Measurements from ENCODE around the gene BLCAP.

The BLCAP gene

DNA sequence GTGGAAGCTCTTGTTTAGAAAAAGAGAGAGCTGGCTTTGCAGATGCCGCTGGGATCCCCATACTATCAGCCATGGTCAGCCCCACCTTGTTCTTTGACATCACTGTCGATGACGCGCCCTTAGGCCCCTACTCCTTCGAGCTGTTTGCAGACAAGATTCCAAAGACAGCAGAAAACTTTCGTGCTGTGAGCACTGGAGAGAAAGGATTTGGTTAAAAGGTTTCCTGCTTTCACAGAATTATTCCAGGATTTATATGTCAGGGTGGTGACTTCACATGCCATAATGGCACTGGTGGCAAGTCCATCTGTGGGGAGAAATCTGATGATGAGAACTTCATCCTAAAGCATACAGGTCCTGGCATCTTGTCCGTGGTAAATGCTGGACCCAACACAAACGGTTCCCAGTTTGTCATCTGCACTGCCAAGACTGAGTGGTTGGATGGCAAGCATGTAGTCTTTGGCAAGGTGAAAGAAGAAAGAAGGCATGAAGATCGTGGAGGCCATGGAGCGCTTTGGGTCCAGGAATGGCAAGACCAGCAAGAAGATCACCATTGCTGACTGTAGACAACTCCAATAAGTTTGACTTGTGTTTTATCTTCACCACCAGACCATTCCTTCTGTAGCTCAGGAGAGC, 2.4 kb upstream of the BLCAP start:
- DNase-seq (ENCODE audit: low read depth, low spot score) = no peak

DNA sequence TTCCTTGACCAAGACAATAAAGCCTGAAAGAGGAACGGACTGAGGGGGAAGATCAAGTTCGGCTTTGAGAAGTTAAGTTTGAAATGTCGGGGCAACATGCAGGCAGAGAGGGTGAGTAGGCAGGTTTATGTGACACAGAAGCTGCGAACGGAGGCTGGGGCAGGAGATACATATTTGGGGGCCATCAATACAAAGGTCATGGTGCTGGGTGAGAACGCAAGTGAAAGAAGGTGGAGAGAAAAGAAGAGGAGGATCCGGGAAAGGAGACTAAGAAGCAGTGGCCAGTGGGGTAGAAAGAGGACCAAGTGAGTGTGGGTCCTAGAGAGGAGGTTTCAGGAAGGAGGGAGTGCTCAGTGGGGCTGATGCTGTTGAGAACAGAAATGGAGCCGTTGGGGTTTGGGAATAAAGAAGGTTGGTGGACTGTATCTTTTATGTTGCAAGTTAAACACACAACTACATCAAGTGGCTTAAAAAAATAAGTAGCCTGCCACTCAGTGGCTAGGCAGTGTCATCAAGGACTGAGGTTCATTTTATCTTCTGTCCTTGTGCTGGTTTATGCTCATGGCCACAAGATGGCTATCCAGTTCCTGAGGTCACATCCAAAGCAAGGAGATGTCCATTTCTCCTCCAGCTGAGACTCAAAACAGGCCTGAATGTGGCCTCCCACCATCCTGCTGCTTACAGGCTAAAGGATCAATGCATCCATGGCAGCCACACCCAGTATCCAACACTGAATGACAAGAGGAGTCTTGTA, 1.7 kb upstream of the BLCAP start:
- DNase-seq (ENCODE audit: low read depth, low spot score) = no peak

DNA sequence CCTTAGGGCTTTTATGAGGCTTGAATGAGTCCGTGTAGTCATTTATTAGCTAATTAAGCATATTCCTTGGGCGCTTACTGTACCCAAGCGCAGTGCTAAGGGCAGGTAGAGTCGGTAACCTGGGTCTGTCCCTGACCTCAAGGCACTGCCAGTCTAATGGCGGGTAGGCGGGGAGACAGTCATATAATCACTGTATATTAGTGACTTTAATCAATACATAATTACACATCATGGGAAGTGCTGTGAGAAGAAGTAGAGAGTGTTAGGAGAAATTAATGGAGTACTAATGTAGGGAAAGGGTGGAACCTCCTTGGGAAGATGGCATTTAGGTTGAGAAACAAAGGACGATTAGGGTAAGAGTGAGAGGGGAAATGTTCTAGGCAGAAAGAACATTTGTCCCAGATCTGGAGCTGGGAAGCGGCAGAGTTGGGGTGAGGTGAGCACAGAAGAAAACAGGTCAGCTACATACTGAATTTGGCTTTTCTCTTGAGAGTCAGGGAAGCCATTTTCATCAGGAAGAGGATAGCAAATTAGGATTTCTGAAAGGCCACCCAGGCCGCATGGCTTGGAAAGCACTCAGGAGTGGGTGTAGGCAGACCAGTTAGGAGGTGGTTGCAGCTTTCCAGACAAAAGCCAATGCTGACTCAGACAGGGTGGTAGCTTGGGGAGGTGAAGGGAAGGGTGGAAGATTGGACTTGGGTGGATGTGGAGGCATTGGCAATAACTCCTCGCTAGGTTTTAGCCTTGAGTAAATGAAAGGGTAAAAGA, 954 bp upstream of the BLCAP start:
- DNase-seq (ENCODE audit: low read depth, low spot score) = no peak

GRCh38 chr20:37526839-37527637, 638 bp downstream of the BLCAP start:
- DNase-seq (ENCODE audit: low read depth, low spot score) = no peak

GRCh38 chr20:37526238-37526838, 1.3 kb downstream of the BLCAP start:
- DNase-seq (ENCODE audit: low read depth, low spot score) = no peak

- DNase-seq (ENCODE audit: low read depth, low spot score) = no peak
These were observed 1.9 kb downstream of the BLCAP start for GRCh38 chr20:37525810-37526209.

DNA sequence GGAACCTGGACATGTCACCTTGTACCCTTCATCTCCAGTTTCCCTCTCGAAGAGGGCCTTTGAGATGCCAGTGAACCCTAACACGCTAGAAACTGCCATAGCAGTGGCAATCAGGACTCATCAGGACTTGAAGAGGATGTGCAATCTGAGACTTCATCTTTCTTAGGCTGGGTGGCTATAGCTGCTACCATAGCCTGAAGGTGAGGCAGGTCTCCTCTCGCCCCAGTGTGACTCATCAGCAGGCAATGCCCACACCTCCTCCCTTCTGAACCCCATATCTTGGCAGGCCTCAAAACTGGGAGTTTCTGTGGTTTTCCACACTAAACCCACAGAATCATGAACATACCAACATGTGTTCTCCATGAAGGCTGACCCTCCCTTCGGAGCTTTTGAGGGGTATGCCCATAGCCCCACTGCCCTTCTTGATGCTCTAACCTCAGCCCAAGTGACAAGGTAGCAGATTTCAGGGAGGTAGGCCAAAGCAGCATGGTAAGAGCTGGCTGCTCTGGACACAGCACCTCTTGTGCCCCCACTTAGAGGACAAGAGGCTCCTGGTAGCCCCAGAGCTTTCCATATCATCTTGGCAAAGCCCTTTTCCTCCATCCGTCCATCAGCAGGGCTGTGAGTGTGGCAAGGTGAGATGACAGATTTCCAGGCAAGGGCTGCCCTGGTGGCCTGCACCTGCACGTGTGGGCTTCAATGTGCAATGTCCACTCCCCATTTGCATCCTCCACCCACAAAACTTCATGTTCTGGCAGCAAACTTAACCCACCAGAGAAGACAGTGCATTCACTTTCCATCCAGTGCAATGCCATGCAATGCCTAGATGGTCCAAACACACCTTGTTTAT, 2.6 kb downstream of the BLCAP start:
- no peak for DNase-seq (ENCODE audit: low read depth, low spot score)

GRCh38 chr20:37523911-37524700, 3.6 kb downstream of the BLCAP start:
- no peak for DNase-seq (ENCODE audit: low read depth, low spot score)

GRCh38 chr20:37523012-37523391, 4.7 kb downstream of the BLCAP start:
- no peak for DNase-seq (ENCODE audit: low read depth, low spot score)

GRCh38 chr20:37522260-37523011, 5.2 kb downstream of the BLCAP start:
- DNase-seq (ENCODE audit: low read depth, low spot score) = no peak

DNA sequence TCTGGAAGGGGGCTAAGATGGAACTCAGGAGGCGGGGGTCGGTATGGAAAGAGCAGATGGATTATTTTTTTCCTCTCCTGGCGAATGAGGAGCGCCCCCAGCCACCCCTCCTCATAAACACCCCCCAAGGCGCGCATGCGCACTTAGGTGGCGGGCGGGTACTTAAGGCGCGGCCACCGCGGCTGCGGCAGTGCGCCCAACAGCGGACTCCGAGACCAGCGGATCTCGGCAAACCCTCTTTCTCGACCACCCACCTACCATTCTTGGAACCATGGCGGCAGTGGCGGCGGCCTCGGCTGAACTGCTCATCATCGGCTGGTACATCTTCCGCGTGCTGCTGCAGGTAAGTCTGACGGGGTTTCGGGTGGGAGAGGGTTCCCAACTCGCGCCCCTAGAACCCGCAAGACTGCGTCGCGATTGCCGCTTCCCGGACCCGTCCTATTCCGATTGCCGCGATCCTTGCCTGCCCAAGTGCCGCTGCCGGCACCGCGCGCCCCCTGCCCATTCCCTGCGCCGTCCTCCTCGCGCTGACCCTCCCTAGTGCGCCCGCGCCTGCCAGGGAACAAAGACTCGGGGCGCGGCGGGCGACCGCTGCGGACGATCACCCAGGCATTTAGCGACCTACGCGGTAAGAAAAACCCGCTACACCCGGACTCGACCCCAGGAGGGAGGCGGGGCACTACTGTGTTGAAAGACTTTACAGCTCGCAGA, 6.5 kb downstream of the BLCAP start, which contains the start of gene NNAT:
Gene NNAT, plus strand, starts transcription at position 190 of the 711 bp plus-strand sequence. Its CDS starts 82 bp downstream, at position 272.
- no peak for DNase-seq (ENCODE audit: low read depth, low spot score)

DNA sequence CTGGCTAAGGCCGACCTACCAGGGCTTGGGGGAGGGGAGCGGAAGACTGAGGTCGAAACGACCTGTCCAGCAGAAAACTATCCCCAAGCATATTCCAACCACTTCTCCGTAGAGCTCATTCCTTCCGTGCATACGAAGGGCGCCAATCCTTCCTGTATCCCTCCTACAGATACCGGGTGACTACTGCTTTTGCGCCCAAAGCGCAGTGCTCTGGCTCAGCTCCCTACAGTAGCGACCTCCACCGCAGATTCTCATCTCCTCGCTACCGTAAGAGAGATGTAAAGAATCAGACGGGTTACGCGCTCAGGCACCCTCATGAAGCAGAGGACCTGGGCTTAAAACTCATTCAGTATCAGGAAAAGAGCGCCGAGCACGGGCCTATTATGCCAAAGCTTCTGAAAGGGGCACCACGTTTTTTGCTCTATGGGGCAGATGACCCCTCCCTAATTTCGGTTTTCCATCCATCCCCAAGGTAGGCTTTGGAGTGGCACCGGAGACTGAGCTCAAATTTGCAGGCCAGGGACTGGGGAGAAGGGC, 7.2 kb downstream of the BLCAP start:
- no peak for DNase-seq (ENCODE audit: low read depth, low spot score)

GRCh38 chr20:37519508-37520418, 7.9 kb downstream of the BLCAP start:
- DNase-seq (ENCODE audit: low read depth, low spot score) = no peak

GRCh38 chr20:37518606-37519507, 8.8 kb downstream of the BLCAP start:
- DNase-seq (ENCODE audit: low read depth, low spot score) = no peak

- DNase-seq (ENCODE audit: low read depth, low spot score) = no peak
These were observed 9.6 kb downstream of the BLCAP start for GRCh38 chr20:37518059-37518458.

Measured in activated CD4-positive, CD25-positive, alpha-beta regulatory T cell treated with anti-CD3 and anti-CD28 coated beads, Interleukin-2, amount 50 U/mL, for 16 hours (primary cell).